ENCODE data around the gene NR2E3. TPM values are rescaled to one million over a fixed set of nuclear protein-coding genes. Genes with fewer than 3 reads are reported as not detected.

NR2E3 gene
- total and polyA plus RNA-seq, 2 of the 13 experiments (the other 11 are each of a cell fraction or from before 2014, with no cell fraction given), result not detected

- no peak for ATAC-seq
- H3K9me3 ChIP-seq (ENCODE audit: low read length), result no peaks in the 10 kb centered on the region
- no peak for TF ChIP-seq JUNB (CRISPR knock-in tag; IDR thresholded peaks at IDR 0.05; ENCODE audit: borderline replicate concordance)
- TF ChIP-seq HMG20B (CRISPR knock-in tag; conservative IDR thresholded peaks at IDR 0.05), result no peak
- TF ChIP-seq ZNF570 (CRISPR knock-in tag; IDR thresholded peaks at IDR 0.05; ENCODE audit: borderline replicate concordance), result no peak
- no peak for TF ChIP-seq RERE (CRISPR knock-in tag; IDR thresholded peaks at IDR 0.05; ENCODE audit: low read depth)
- no peak for TF ChIP-seq SALL1 (CRISPR knock-in tag; IDR thresholded peaks at IDR 0.05)
- TF ChIP-seq, protein P1, sequence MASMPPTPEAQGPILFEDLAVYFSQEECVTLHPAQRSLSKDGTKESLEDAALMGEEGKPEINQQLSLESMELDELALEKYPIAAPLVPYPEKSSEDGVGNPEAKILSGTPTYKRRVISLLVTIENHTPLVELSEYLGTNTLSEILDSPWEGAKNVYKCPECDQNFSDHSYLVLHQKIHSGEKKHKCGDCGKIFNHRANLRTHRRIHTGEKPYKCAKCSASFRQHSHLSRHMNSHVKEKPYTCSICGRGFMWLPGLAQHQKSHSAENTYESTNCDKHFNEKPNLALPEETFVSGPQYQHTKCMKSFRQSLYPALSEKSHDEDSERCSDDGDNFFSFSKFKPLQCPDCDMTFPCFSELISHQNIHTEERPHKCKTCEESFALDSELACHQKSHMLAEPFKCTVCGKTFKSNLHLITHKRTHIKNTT (CRISPR knock-in tag; IDR thresholded peaks at IDR 0.05), result no peak
- TF ChIP-seq ZBTB7B (CRISPR knock-in tag; IDR thresholded peaks at IDR 0.05), result no peak
- no peak for TF ChIP-seq ZNF567 (CRISPR knock-in tag; IDR thresholded peaks at IDR 0.05; ENCODE audit: borderline replicate concordance)
- no peak for TF ChIP-seq ZNF552 (CRISPR knock-in tag; IDR thresholded peaks at IDR 0.05; ENCODE audit: borderline replicate concordance)
- no peak for TF ChIP-seq ZNF282 (IDR thresholded peaks at IDR 0.05; ENCODE audit: partially characterized antibody)
- TF ChIP-seq SP140L (CRISPR knock-in tag; IDR thresholded peaks at IDR 0.05; ENCODE audit: borderline replicate concordance), result no peak
- TF ChIP-seq ZSCAN29 (CRISPR knock-in tag; conservative IDR thresholded peaks at IDR 0.05), result no peak
- TF ChIP-seq MAF1 (CRISPR knock-in tag; IDR thresholded peaks at IDR 0.05; ENCODE audit: borderline replicate concordance), result no peak
- TF ChIP-seq ZC3H13 (CRISPR knock-in tag; IDR thresholded peaks at IDR 0.05), result no peak
- no peak for DNase-seq (ENCODE audit: low spot score)
- H2AFZ ChIP-seq (ENCODE audit: low read length), result no peak overlapping the region
- H3K4me1 ChIP-seq (ENCODE audit: insufficient read depth, low read length), result no peaks in the 10 kb centered on the region
- no peak for FAIRE-seq
- BruUV-seq (replicated peaks), result no TSS peak
- H3K4me2 ChIP-seq (ENCODE audit: low read depth, low read length), result no peak overlapping the region
- WGBS (ENCODE audit: low lambda C conversion rate), result 70% methylated on average over 3 of the region's 3 CpGs
- in situ Hi-C loops (cut with HindIII; ENCODE audit: extremely low pct_ligation_motif_present, low pct_unique_long_range_greater_than_20kb), result loop anchor here (5.0 to 10.0 kb wide), 4 partner anchors 53 to 685 kb away; partner anchors contain the start of gene THSD4
- H3K27ac ChIP-seq (ENCODE audit: extremely low read length, insufficient read depth, low read length), result no peak overlapping the region
- intact Hi-C loops (cut with micrococcal nuclease; ENCODE audit: unreplicated experiment), result loop anchor here (2.0 to 5.0 kb wide), 2 partner anchors 47 to 353 kb away; no protein-coding TSS in a partner anchor
- H3K36me3 ChIP-seq (replicated peaks in 1 of 2; ENCODE audit: control insufficient read depth in 1 of 2, insufficient read depth in 2 of 2, low read length in 2 of 2), result no peaks in the 10 kb centered on the region
- ChIA-PET CTCF (ENCODE audit: low intra/inter-chr PET ratio, low total read pairs) (interaction anchor here (1.4 to 2.4 kb wide), 3 partner anchors 47 to 789 kb away, joined by 3 to 26 read pairs (median 15); no protein-coding TSS in a partner anchor), POLR2A (no interaction called here)
- H4K20me1 ChIP-seq (ENCODE audit: insufficient read depth, low read length), result no peaks in the 10 kb centered on the region
- peaks cover 0 to 5% of the 10 kb centered on the region in 2 experiments; a peak in 2 of 5 replicates for H3K27me3 ChIP-seq (ENCODE audit: control insufficient read depth in 1 of 2, insufficient read depth in 2 of 2, low read length in 2 of 2)
- no peak overlapping the region for H3K9ac ChIP-seq (ENCODE audit: insufficient read depth, low read depth, low read length)
- H3K79me2 ChIP-seq (ENCODE audit: insufficient read depth, low read length), result no peaks in the 10 kb centered on the region
- H3K4me3 ChIP-seq (replicated peaks in 1 of 3; ENCODE audit: insufficient read depth in 1 of 3, low read depth in 2 of 3, low read length in 3 of 3), result no peak overlapping the region
Observed at GRCh38 chr15:71800190-71800589, 10.2 kb upstream of the NR2E3 start.

Data from HepG2 (cell line).